OCI-LY3 (cell line): ENCODE measurements around the gene FKBP1B.

ENCODE experiments used
- H2AFZ ChIP-seq: fragments of 200-600, 300-600 bp; shearing (Covaris generic); 2 replicates; pipeline ENCODE4 v1.6.0; 2014; ENCODE audit warnings: antibody characterized with exemption, low read depth, low read length
- H3K27ac ChIP-seq: fragments of 200-600, 300-600 bp; sonication (generic); 2 replicates; pipeline ENCODE4 v1.5.1; 2014; ENCODE audit warnings: mild to moderate bottlenecking, low read length, moderate library complexity, mixed read lengths
- H3K27me3 ChIP-seq: fragments of 200-600, 300-600 bp; sonication (generic); 2 replicates; pipeline ENCODE4 v1.6.1; 2014; ENCODE audit warnings: low read depth, low read length, mixed read lengths
- H3K36me3 ChIP-seq: fragments of 200-600, 300-600 bp; sonication (generic); replicated peaks from 2 replicates; pipeline ENCODE3; 2014; ENCODE audit warnings: low read depth, low read length, mixed read lengths
- H3K4me1 ChIP-seq: fragments of 300-600, 200-600 bp; sonication (generic); 2 replicates; pipeline ENCODE4 v1.6.1; 2014; ENCODE audit warnings: low read length, mixed read lengths
- H3K4me2 ChIP-seq: fragments of 200-600, 300-600 bp; sonication (generic); 2 replicates; pipeline ENCODE4 v1.6.1; 2014; ENCODE audit warnings: low read length, mixed read lengths
- H3K4me3 ChIP-seq: fragments of 300-600, 200-600 bp; sonication (generic); 2 replicates; pipeline ENCODE4 v1.5.1; 2014; ENCODE audit warnings: antibody characterized with exemption, mild to moderate bottlenecking, low read length, moderate library complexity
- H3K79me2 ChIP-seq: fragments of 300-600, 200-600 bp; shearing (Covaris generic); 2 replicates; pipeline ENCODE4 v1.6.1; 2014; ENCODE audit warnings: mild to moderate bottlenecking, low read length, mixed read lengths
- H3K9ac ChIP-seq: fragments of 300-600, 200-600 bp; shearing (Covaris generic); 2 replicates; pipeline ENCODE4 v1.6.0; 2014; ENCODE audit warnings: mild to moderate bottlenecking, low read length, moderate library complexity
- H3K9me3 ChIP-seq: fragments of 200-600, 300-600 bp; shearing (Covaris generic); 2 replicates; pipeline ENCODE4 v1.6.1; 2014; ENCODE audit warnings: low read length, mixed read lengths; ENCODE audit not compliant: insufficient read depth
- H4K20me1 ChIP-seq: fragments of 200-600, 300-600 bp; sonication (generic); 2 replicates; pipeline ENCODE4 v1.6.1; 2016; ENCODE audit warnings: low read length, mixed read lengths; ENCODE audit not compliant: insufficient read depth
- EZH2phosphoT487 ChIP-seq: fragments of 200-600 bp; shearing (Covaris generic); IDR thresholded peaks from 2 replicates; pipeline ENCODE4 v1.6.1; 2018; ENCODE audit warnings: antibody characterized with exemption, mixed run types, low read depth
- TF ChIP-seq, protein P1 (sequence below): fragments of 200-600, 300-600 bp; sonication (generic); IDR thresholded peaks from 2 replicates; pipeline ENCODE4 v1.5.1; 2014; ENCODE audit warnings: antibody characterized with exemption, low read length, low read depth

Gene FKBP1B

DNA sequence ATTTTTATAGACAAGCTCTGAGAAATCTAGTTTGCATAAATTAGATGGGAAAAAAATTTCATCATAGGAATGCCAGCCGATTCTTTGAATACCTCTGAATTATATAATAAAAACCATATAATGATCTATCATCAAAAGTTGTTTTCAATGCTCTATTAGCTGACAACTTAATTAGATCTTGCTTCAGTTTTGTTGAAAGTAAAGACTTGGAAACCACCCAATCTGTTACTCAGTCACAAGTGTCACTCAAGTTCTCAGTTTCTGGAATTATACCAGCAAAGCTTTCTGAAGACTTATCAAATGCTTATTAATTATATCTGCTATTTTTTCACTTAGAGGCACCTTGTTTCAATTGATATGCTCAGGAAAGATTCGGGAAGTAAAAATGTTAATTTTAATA, 52.5 kb downstream of the FKBP1B start:
- Histone ChIP-seq H3K27me3 (no peaks in the 10 kb centered on the region), H3K27ac (no peak overlapping the region), H3K79me2 (no peaks in the 10 kb centered on the region), H3K4me3 (no peak overlapping the region), H3K4me1 (no peaks in the 10 kb centered on the region), H2AFZ (no peak overlapping the region), H3K9me3 (no peaks in the 10 kb centered on the region), H3K4me2 (no peak overlapping the region), H4K20me1 (no peaks in the 10 kb centered on the region), H3K9ac (no peak overlapping the region), H3K36me3 (no peaks in the 10 kb centered on the region)
- TF ChIP-seq, protein P1, sequence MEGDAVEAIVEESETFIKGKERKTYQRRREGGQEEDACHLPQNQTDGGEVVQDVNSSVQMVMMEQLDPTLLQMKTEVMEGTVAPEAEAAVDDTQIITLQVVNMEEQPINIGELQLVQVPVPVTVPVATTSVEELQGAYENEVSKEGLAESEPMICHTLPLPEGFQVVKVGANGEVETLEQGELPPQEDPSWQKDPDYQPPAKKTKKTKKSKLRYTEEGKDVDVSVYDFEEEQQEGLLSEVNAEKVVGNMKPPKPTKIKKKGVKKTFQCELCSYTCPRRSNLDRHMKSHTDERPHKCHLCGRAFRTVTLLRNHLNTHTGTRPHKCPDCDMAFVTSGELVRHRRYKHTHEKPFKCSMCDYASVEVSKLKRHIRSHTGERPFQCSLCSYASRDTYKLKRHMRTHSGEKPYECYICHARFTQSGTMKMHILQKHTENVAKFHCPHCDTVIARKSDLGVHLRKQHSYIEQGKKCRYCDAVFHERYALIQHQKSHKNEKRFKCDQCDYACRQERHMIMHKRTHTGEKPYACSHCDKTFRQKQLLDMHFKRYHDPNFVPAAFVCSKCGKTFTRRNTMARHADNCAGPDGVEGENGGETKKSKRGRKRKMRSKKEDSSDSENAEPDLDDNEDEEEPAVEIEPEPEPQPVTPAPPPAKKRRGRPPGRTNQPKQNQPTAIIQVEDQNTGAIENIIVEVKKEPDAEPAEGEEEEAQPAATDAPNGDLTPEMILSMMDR: no peak
- TF ChIP-seq EZH2phosphoT487: no peak

- Histone ChIP-seq H2AFZ (no peak overlapping the region), H3K9ac (no peak overlapping the region), H3K9me3 (no peaks in the 10 kb centered on the region), H3K79me2 (no peaks in the 10 kb centered on the region), H3K4me2 (no peak overlapping the region), H3K4me3 (no peak overlapping the region), H3K27me3 (no peaks in the 10 kb centered on the region), H3K27ac (no peak overlapping the region), H3K36me3 (no peaks in the 10 kb centered on the region), H4K20me1 (no peaks in the 10 kb centered on the region), H3K4me1 (no peaks in the 10 kb centered on the region)
- TF ChIP-seq, protein P1: no peak
- no peak for TF ChIP-seq EZH2phosphoT487
Measured at GRCh38 chr2:24102677-24103076, 53.1 kb downstream of the FKBP1B start.

DNA sequence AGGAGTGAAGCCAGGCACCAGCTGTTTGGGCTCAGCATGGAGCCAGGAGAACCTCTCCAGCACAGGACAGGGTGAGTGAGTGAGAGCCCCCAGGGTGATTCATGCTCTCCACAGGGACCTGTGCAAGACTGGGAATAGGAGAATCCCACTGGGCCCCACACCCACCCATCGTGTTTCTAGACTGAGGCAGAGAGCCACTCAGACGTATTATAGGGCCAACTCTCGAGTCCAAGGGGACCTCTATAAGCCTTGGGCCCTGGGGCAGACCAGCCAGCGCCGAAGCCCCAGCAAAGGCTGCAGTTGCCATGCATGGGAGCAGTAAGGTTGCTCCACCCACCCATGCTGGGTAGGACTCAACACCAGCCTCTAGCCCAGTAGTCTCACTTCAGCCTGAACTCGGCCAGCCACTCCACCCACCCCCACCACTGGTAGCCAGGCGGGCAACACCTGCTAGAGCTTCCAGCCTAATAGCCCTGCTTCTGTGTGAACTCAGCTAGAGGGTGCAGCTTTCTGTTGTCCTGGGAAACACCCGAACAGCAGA, 54.6 kb downstream of the FKBP1B start:
- H4K20me1 ChIP-seq: no peaks in the 10 kb centered on the region
- H3K4me1 ChIP-seq: no peaks in the 10 kb centered on the region
- H2AFZ ChIP-seq: no peak overlapping the region
- no peaks in the 10 kb centered on the region for H3K9me3 ChIP-seq
- H3K79me2 ChIP-seq: no peaks in the 10 kb centered on the region
- no peaks in the 10 kb centered on the region for H3K36me3 ChIP-seq
- no peak overlapping the region for H3K27ac ChIP-seq
- H3K4me3 ChIP-seq: no peak overlapping the region
- no peak for TF ChIP-seq EZH2phosphoT487
- TF ChIP-seq, protein P1: no peak
- H3K9ac ChIP-seq: no peak overlapping the region
- H3K4me2 ChIP-seq: no peak overlapping the region
- H3K27me3 ChIP-seq: no peaks in the 10 kb centered on the region

DNA sequence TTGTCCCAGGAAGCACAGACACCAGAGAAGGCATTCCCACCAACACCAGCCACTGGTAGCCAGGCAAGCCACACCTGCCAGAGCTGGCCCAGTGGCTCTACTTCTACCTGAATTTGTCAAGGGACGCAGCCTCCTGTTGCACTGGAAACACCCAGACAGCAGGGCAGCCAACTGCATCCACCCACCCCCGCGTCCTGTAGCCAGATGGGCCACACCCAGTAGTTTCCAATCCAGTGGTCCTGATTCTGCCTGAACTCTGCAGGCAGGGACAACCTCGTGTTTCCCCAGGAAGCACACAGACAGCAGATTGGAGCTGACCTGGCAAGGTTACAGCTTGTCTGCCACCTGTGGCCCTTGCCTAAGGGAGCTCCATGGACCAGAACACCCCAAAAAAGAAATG, 55.4 kb downstream of the FKBP1B start:
- no peak for TF ChIP-seq EZH2phosphoT487
- TF ChIP-seq, protein P1: no peak
- no peaks in the 10 kb centered on the region for H3K9me3 ChIP-seq
- no peaks in the 10 kb centered on the region for H3K27me3 ChIP-seq
- no peaks in the 10 kb centered on the region for H3K79me2 ChIP-seq
- H3K9ac ChIP-seq: no peak overlapping the region
- no peak overlapping the region for H3K4me2 ChIP-seq
- H4K20me1 ChIP-seq: no peaks in the 10 kb centered on the region
- H3K4me1 ChIP-seq: no peaks in the 10 kb centered on the region
- H3K4me3 ChIP-seq: no peak overlapping the region
- H3K27ac ChIP-seq: no peak overlapping the region
- no peak overlapping the region for H2AFZ ChIP-seq
- no peaks in the 10 kb centered on the region for H3K36me3 ChIP-seq
